K562 (cell line): Measurements from ENCODE around the gene SLC2A4. TPM values are rescaled to one million over a fixed set of nuclear protein-coding genes. Genes with fewer than 3 reads are reported as not detected.

Source experiments
- BCL6 ChIP-seq: fragments of 250-450 bp; sonication (Bioruptor Pico); IDR thresholded peaks from 2 replicates; pipeline ENCODE4 v1.4.0; 2020
- E2F3 ChIP-seq: fragments of 250-450 bp; sonication (Bioruptor Pico); IDR thresholded peaks from 2 replicates; pipeline ENCODE4 v1.4.0; 2020; ENCODE audit warnings: mild to moderate bottlenecking
- EP400 ChIP-seq: fragments of 450-650 bp; IDR thresholded peaks from 2 replicates; pipeline ENCODE4 v1.6.1; 2017; ENCODE audit warnings: antibody characterized with exemption, mild to moderate bottlenecking, moderate library complexity
- ERF ChIP-seq: fragments of 450-650 bp; formaldehyde crosslinking; IDR thresholded peaks from 2 replicates; pipeline ENCODE4 v1.4.0; 2020; ENCODE audit warnings: mild to moderate bottlenecking, mixed read lengths
- KAT8 ChIP-seq: fragments of 450-650 bp; IDR thresholded peaks from 2 replicates; pipeline ENCODE4 v1.6.1; 2016; ENCODE audit warnings: low read depth, mild to moderate bottlenecking
- NCOA4 ChIP-seq: fragments of 450-650 bp; IDR thresholded peaks from 2 replicates; pipeline ENCODE4 v1.6.1; 2018; ENCODE audit warnings: mild to moderate bottlenecking; ENCODE audit not compliant: partially characterized antibody
- NFRKB ChIP-seq: fragments of 450-650 bp; IDR thresholded peaks from 2 replicates; pipeline ENCODE4 v1.6.1; 2016; ENCODE audit warnings: low read depth
- NONO ChIP-seq, 2 experiments: fragments of 200-400 bp in 1 of 2; fragments of 450-650 bp in 1 of 2; formaldehyde crosslinking in 1 of 2; IDR thresholded peaks; 2 replicates each; pipeline ENCODE4 v1.6.1; 2017; ENCODE audit warnings: low read depth in 2 of 2, mild to moderate bottlenecking in 2 of 2, moderate library complexity in 2 of 2, low read length in 1 of 2
- NR2C2 ChIP-seq, 2 experiments: fragments of 200-800 bp in 1 of 2; sonication (Bioruptor generic) in 1 of 2; sonication (generic) in 1 of 2; formaldehyde crosslinking in 1 of 2; IDR thresholded peaks; 2 replicates each; pipeline versions ENCODE4 v1.6.1 to v1.8.0; 2016 to 2022; ENCODE audit warnings: mild to moderate bottlenecking in 1 of 2, missing compliant biosample characterization in 1 of 2, missing genetic modification characterization in 1 of 2, missing genetic modification reagents in 1 of 2
- PTRF ChIP-seq: fragments of 450-650 bp; IDR thresholded peaks from 2 replicates; pipeline ENCODE4 v1.6.1; 2016; ENCODE audit warnings: mild to moderate bottlenecking, missing genetic modification characterization, missing compliant biosample characterization
- SMAD3 ChIP-seq: fragments of 450-650 bp; formaldehyde crosslinking; conservative IDR thresholded peaks from 2 replicates; pipeline ENCODE4 v1.4.0; 2020; ENCODE audit warnings: mild to moderate bottlenecking
- SPI1 ChIP-seq: IDR thresholded peaks from 2 replicates; pipeline ENCODE4 v1.6.1; 2011; ENCODE audit warnings: low read depth, low read length, control low read depth, borderline replicate concordance
- ZKSCAN3 ChIP-seq: fragments of 250-450 bp; sonication (Bioruptor Pico); IDR thresholded peaks from 2 replicates; pipeline ENCODE4 v1.4.0; 2020
- ZNF12 ChIP-seq: sonication (generic); formaldehyde crosslinking; IDR thresholded peaks from 2 replicates; pipeline ENCODE4 v1.4.0; 2020; ENCODE audit warnings: mild to moderate bottlenecking, missing genetic modification reagents
- ZNF263 ChIP-seq: sonication (generic); formaldehyde crosslinking; IDR thresholded peaks from 2 replicates; pipeline ENCODE4 v1.8.0; 2022; ENCODE audit warnings: mild to moderate bottlenecking, missing genetic modification reagents, borderline replicate concordance
- ZNF766 ChIP-seq: fragments of 200-800 bp; sonication (Bioruptor generic); conservative IDR thresholded peaks from 2 replicates; pipeline ENCODE4 v1.6.1; 2016; ENCODE audit warnings: missing genetic modification characterization, missing compliant biosample characterization
- ZNF79 ChIP-seq: fragments of 250-450 bp; sonication (Bioruptor Pico); IDR thresholded peaks from 2 replicates; pipeline ENCODE4 v1.4.0; 2020; ENCODE audit warnings: low read depth, mild to moderate bottlenecking, moderate library complexity
- polyA plus RNA-seq, 8 experiments: library from polyadenylated mRNA; depleted of rRNA in 4 of 8; stranded (reverse) in 5 of 8; unstranded in 3 of 8; fragments of >200 nt; fragmentation: Nextera tagmentation in 2 of 8; fragmentation: Illumina TruSeq in 1 of 8; extraction: Ambion mirVana in 2 of 8; extraction: Trizol in 1 of 8; gene quantifications; 2 replicates each; pipeline versions ENCODE4 v1.2.1 to v1.2.3, GENCODE V29; 2011 to 2014; ENCODE audit warnings: inconsistent platforms in 1 of 8, missing spikeins in 1 of 8
- total RNA-seq, 7 experiments: library from RNA; depleted of rRNA in 6 of 7; stranded (reverse); fragments of >200 nt in 6 of 7; fragmentation: Illumina TruSeq in 2 of 7; extraction: Trizol in 2 of 7; gene quantifications; 2 replicates each; pipeline versions ENCODE4 v1.2.1 to v1.2.3, GENCODE V29; 2011 to 2021; ENCODE audit warnings: low replicate concordance in 1 of 7
- TF ChIP-seq, protein P1 (sequence below), 2 experiments: fragments of 450-650 bp; IDR thresholded peaks; 2 replicates each; pipeline ENCODE4 v1.6.1; 2018; ENCODE audit warnings: mild to moderate bottlenecking in 2 of 2, low read depth in 1 of 2; ENCODE audit not compliant: partially characterized antibody in 2 of 2
- TF ChIP-seq, protein P2 (sequence below): sonication (generic); formaldehyde crosslinking; IDR thresholded peaks from 2 replicates; pipeline ENCODE4 v1.5.0; 2020; ENCODE audit warnings: missing genetic modification reagents
- TF ChIP-seq, protein P3 (sequence below), 2 experiments: fragments of 450-650 bp in 1 of 2; sonication (generic) in 1 of 2; formaldehyde crosslinking; conservative IDR thresholded peaks; 2 replicates each; pipeline versions ENCODE4 v1.4.0 to v1.8.1; 2020 to 2022; ENCODE audit warnings: mild to moderate bottlenecking in 1 of 2, missing genetic modification reagents in 1 of 2
- TF ChIP-seq, protein P4 (sequence below): fragments of 200-800 bp; sonication (Bioruptor generic); IDR thresholded peaks from 2 replicates; pipeline ENCODE4 v1.6.1; 2017; ENCODE audit warnings: missing genetic modification characterization, missing compliant biosample characterization

Gene SLC2A4
- total and polyA plus RNA-seq, 9 of the 15 experiments (the other 6 are each of a cell fraction or from before 2014, with no cell fraction given) = 0.74 to 3.5 (median 1.6) TPM

DNA sequence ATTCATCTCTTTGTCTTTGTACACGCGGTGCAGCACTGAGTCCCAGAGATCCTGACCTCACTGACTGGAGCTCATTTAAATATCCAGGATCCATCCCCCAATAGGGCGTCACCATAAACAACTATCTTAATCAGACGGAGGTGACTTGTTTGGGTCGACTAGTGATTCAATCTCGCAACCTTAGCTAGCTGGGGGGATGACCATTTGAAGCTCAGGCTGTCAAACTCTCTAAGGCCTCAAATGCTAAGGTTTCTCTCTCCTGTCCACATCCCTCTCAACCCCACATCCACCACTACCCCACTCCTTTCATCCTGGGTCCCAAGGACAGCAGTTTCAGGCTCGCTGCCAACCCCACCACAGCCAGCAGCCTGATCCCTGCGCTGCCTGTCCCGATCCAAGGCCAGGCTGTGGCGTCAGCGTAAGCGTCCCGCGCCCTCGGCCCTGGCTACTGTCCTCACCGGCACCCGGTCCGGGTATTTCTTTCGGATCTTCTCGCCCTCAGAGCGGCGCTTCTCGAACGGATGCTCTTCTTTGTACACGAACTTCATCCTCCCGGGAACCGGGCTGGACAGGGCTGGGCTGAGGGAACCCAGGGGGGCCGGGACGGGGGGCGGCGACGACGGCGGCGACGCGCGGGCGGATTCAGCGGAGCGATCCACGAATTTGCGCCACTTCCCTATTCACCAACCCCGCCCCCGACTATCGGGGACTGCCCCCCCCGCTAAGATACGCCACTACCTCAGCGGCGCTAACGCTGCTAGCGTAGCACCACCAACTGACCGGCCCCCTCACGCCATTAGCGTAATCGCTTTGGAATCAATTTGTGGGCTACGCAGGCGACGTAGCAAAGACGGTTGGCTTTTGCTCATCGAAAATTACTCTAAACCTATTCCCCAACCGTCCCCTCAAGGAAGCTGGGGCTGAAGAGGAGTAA is 39.5 kb upstream of the SLC2A4 start, which contains the start of gene GABARAP (continued):
- TF ChIP-seq, protein P1, sequence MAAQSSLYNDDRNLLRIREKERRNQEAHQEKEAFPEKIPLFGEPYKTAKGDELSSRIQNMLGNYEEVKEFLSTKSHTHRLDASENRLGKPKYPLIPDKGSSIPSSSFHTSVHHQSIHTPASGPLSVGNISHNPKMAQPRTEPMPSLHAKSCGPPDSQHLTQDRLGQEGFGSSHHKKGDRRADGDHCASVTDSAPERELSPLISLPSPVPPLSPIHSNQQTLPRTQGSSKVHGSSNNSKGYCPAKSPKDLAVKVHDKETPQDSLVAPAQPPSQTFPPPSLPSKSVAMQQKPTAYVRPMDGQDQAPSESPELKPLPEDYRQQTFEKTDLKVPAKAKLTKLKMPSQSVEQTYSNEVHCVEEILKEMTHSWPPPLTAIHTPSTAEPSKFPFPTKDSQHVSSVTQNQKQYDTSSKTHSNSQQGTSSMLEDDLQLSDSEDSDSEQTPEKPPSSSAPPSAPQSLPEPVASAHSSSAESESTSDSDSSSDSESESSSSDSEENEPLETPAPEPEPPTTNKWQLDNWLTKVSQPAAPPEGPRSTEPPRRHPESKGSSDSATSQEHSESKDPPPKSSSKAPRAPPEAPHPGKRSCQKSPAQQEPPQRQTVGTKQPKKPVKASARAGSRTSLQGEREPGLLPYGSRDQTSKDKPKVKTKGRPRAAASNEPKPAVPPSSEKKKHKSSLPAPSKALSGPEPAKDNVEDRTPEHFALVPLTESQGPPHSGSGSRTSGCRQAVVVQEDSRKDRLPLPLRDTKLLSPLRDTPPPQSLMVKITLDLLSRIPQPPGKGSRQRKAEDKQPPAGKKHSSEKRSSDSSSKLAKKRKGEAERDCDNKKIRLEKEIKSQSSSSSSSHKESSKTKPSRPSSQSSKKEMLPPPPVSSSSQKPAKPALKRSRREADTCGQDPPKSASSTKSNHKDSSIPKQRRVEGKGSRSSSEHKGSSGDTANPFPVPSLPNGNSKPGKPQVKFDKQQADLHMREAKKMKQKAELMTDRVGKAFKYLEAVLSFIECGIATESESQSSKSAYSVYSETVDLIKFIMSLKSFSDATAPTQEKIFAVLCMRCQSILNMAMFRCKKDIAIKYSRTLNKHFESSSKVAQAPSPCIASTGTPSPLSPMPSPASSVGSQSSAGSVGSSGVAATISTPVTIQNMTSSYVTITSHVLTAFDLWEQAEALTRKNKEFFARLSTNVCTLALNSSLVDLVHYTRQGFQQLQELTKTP (IDR thresholded peaks at IDR 0.05; ENCODE audit: low read depth in 1 of 2, partially characterized antibody in 2 of 2) = no peak
- TF ChIP-seq, protein P2, sequence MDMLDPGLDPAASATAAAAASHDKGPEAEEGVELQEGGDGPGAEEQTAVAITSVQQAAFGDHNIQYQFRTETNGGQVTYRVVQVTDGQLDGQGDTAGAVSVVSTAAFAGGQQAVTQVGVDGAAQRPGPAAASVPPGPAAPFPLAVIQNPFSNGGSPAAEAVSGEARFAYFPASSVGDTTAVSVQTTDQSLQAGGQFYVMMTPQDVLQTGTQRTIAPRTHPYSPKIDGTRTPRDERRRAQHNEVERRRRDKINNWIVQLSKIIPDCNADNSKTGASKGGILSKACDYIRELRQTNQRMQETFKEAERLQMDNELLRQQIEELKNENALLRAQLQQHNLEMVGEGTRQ (CRISPR knock-in tag) = peak; percentile 34; the same call in 1 of the 2 replicates
- TF ChIP-seq ZNF263 (0 out of 2 replicates have a peak, but pooled peaks have one; percentile 35), NCOA4 (no peak), ZNF12 (CRISPR knock-in tag) (no peak), NONO (IDR thresholded peaks at IDR 0.05; ENCODE audit: low read depth in 2 of 2, low read length in 1 of 2) (no peak), PTRF (tag) (no peak), NR2C2 (CRISPR knock-in tag; IDR thresholded peaks at IDR 0.05) (peak; percentile 36; the same call in 1 of the 2 replicates), NR2C2 (tag; IDR thresholded peaks at IDR 0.05) (no peak), ZNF766 (CRISPR knock-in tag) (no peak), NFRKB (peak; percentile 78), ZKSCAN3 (CRISPR knock-in tag) (no peak), ERF (CRISPR knock-in tag) (no peak), E2F3 (CRISPR knock-in tag) (no peak), BCL6 (CRISPR knock-in tag) (no peak), KAT8 (no peak), EP400 (no peak), SMAD3 (no peak), ZNF79 (CRISPR knock-in tag) (no peak), SPI1 (peak; percentile 91)
- TF ChIP-seq, protein P3, sequence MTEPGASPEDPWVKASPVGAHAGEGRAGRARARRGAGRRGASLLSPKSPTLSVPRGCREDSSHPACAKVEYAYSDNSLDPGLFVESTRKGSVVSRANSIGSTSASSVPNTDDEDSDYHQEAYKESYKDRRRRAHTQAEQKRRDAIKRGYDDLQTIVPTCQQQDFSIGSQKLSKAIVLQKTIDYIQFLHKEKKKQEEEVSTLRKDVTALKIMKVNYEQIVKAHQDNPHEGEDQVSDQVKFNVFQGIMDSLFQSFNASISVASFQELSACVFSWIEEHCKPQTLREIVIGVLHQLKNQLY (CRISPR knock-in tag; conservative IDR thresholded peaks at IDR 0.05) = no peak
- TF ChIP-seq, protein P4, sequence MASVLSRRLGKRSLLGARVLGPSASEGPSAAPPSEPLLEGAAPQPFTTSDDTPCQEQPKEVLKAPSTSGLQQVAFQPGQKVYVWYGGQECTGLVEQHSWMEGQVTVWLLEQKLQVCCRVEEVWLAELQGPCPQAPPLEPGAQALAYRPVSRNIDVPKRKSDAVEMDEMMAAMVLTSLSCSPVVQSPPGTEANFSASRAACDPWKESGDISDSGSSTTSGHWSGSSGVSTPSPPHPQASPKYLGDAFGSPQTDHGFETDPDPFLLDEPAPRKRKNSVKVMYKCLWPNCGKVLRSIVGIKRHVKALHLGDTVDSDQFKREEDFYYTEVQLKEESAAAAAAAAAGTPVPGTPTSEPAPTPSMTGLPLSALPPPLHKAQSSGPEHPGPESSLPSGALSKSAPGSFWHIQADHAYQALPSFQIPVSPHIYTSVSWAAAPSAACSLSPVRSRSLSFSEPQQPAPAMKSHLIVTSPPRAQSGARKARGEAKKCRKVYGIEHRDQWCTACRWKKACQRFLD (CRISPR knock-in tag) = no peak
